ENCODE measurements around the gene PCSK1. TPM values are rescaled to one million over a fixed set of nuclear protein-coding genes. Genes with fewer than 3 reads are reported as not detected.

PCSK1 gene
- total and polyA plus RNA-seq, 7 donors, result 0.11 to 0.64 (median 0.17) TPM

GRCh38 chr5:96391921-96392320 is 41.1 kb downstream of the PCSK1 start:
- H3K4me3 ChIP-seq, result no peak overlapping the region
- intact Hi-C loops (cut with DNase I), result no loop called here
- 77 to 82% (median 78%) methylated on average over 2 of the region's 2 CpGs for WGBS, 3 donors
- no peaks in the 10 kb centered on the region for H3K9me3 ChIP-seq
- H3K27me3 ChIP-seq (ENCODE audit: insufficient read depth in 3 of 3, low read length in 2 of 3), result peaks cover 0 to 2% (median 0%) of the 10 kb centered on the region in 3 donors
- no peaks in the 10 kb centered on the region for H3K4me1 ChIP-seq
- TF ChIP-seq, protein P1, sequence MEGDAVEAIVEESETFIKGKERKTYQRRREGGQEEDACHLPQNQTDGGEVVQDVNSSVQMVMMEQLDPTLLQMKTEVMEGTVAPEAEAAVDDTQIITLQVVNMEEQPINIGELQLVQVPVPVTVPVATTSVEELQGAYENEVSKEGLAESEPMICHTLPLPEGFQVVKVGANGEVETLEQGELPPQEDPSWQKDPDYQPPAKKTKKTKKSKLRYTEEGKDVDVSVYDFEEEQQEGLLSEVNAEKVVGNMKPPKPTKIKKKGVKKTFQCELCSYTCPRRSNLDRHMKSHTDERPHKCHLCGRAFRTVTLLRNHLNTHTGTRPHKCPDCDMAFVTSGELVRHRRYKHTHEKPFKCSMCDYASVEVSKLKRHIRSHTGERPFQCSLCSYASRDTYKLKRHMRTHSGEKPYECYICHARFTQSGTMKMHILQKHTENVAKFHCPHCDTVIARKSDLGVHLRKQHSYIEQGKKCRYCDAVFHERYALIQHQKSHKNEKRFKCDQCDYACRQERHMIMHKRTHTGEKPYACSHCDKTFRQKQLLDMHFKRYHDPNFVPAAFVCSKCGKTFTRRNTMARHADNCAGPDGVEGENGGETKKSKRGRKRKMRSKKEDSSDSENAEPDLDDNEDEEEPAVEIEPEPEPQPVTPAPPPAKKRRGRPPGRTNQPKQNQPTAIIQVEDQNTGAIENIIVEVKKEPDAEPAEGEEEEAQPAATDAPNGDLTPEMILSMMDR (IDR thresholded peaks at IDR 0.05), result no peak
- no peak for DNase-seq
- no peak for ATAC-seq
- no peaks in the 10 kb centered on the region for H3K36me3 ChIP-seq (ENCODE audit: insufficient read depth in 1 of 2, low read depth in 1 of 2)
- no peak overlapping the region for H3K27ac ChIP-seq

- intact Hi-C loops (cut with DNase I), result no loop called here
- peaks cover 0 to 2% (median 0%) of the 10 kb centered on the region in 3 donors for H3K27me3 ChIP-seq (ENCODE audit: insufficient read depth in 3 of 3, low read length in 2 of 3)
- no peak for DNase-seq
- WGBS, 3 donors, result 73 to 77% (median 74%) methylated on average over 3 of the region's 3 CpGs
- no peak overlapping the region for H3K27ac ChIP-seq
- no peak overlapping the region for H3K4me3 ChIP-seq
- TF ChIP-seq, protein P1 (IDR thresholded peaks at IDR 0.05), result no peak
- peaks cover 3% of the 10 kb centered on the region for H3K4me1 ChIP-seq
- no peak for ATAC-seq
- no peaks in the 10 kb centered on the region for H3K9me3 ChIP-seq
- H3K36me3 ChIP-seq (ENCODE audit: insufficient read depth in 1 of 2, low read depth in 1 of 2), result no peaks in the 10 kb centered on the region
Measured at GRCh38 chr5:96388176-96388575, 44.9 kb downstream of the PCSK1 start.

- no peak overlapping the region for H3K27ac ChIP-seq
- TF ChIP-seq, protein P1 (IDR thresholded peaks at IDR 0.05), result no peak
- 17 to 31% (median 26%) methylated on average over 2 of the region's 2 CpGs for WGBS, 3 donors
- no peak overlapping the region for H3K4me3 ChIP-seq
- no peak for DNase-seq
- H3K36me3 ChIP-seq (ENCODE audit: insufficient read depth in 1 of 2, low read depth in 1 of 2), result no peaks in the 10 kb centered on the region
- peaks cover 3% of the 10 kb centered on the region for H3K4me1 ChIP-seq
- no peaks in the 10 kb centered on the region for H3K9me3 ChIP-seq
- ATAC-seq, result no peak
- intact Hi-C loops (cut with DNase I), result no loop called here
- H3K27me3 ChIP-seq (ENCODE audit: insufficient read depth in 3 of 3, low read length in 2 of 3), result peaks cover 0 to 2% (median 0%) of the 10 kb centered on the region in 3 donors
Measured at GRCh38 chr5:96387616-96388015, 45.4 kb downstream of the PCSK1 start.

DNA sequence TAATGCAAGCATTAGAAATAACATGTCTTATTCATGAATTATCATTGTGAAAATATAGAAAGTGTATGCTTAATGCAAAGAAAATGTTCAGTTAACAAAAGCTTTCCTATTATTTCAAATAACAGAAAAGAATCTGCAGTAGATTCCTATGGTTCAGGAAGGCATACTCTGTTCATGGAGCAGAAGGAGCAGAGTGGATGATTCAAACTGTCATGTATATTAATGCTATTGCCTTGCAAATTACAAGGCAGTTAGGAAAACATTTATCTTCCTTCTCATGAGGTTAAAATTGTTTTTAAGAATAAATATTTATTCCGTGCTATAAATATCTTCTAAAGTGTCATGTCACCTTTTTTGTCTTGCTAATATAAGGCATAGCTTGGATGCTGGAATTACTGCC is 47.5 kb downstream of the PCSK1 start:
- Histone ChIP-seq H3K9me3 (no peaks in the 10 kb centered on the region), H3K36me3 (ENCODE audit: insufficient read depth in 1 of 2, low read depth in 1 of 2) (no peaks in the 10 kb centered on the region), H3K4me1 (peaks cover 3% of the 10 kb centered on the region), H3K27me3 (ENCODE audit: insufficient read depth in 3 of 3, low read length in 2 of 3) (peaks cover 0 to 2% (median 0%) of the 10 kb centered on the region in 3 donors), H3K4me3 (no peak overlapping the region), H3K27ac (no peak overlapping the region)
- 34 to 50% (median 46%) methylated on average over 1 of the region's 1 CpG for WGBS, 3 donors
- intact Hi-C loops (cut with DNase I), result no loop called here
- DNase-seq (no peak), ATAC-seq (no peak)
- TF ChIP-seq, protein P1 (IDR thresholded peaks at IDR 0.05), result no peak

DNA sequence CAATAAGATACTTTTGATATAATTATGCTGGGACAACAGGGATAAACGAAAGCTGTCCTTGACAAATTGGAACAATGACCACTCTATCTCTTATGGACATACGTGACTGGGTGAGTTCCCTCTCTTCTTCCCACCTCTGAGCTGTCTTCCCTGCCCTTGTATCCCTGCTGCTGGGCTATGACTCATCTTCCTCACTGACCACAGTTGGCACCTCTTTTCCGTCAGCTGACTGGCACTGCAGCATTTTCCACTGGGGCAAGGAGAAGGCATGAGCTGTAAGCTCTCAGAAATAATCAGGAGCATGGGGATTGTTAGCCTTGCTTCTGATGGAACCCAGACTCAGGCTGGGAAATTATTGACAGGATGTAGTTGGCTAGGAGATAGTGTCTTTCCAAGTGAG is 48.7 kb downstream of the PCSK1 start:
- H3K9me3 ChIP-seq, result no peaks in the 10 kb centered on the region
- DNase-seq (peak; percentile 44 to 68), ATAC-seq (peak; percentile 98 to 100 (median 100))
- 23 to 40% (median 24%) methylated on average over 3 of the region's 3 CpGs for WGBS, 3 donors
- TF ChIP-seq, protein P1 (IDR thresholded peaks at IDR 0.05), result no peak
- intact Hi-C loops (cut with DNase I), result no loop called here
- H3K36me3 ChIP-seq (ENCODE audit: insufficient read depth in 1 of 2, low read depth in 1 of 2), result no peaks in the 10 kb centered on the region
- peak overlapping the region; percentile 53 for H3K27ac ChIP-seq
- H3K27me3 ChIP-seq (ENCODE audit: insufficient read depth in 3 of 3, low read length in 2 of 3), result peaks cover 0 to 2% (median 0%) of the 10 kb centered on the region in 3 donors
- no peak overlapping the region for H3K4me3 ChIP-seq
- peaks cover 3% of the 10 kb centered on the region for H3K4me1 ChIP-seq

Measured in psoas muscle (tissue), 8 donors.